GM19397 (cell line): ENCODE measurements around the gene LDLRAD2.
"Not testable (repeated sequence)": the region's sequence is repeated elsewhere in the genome, so short reads cannot be mapped to it uniquely, and the experiment has no call there.

Source experiments
- ATAC-seq: cut with Tn5 transposase; IDR thresholded peaks from one replicate; pipeline ENCODE4 v1.9.1; 2021; ENCODE audit warnings: mild to moderate bottlenecking, moderate library complexity; ENCODE audit not compliant: unreplicated experiment

Gene LDLRAD2

DNA sequence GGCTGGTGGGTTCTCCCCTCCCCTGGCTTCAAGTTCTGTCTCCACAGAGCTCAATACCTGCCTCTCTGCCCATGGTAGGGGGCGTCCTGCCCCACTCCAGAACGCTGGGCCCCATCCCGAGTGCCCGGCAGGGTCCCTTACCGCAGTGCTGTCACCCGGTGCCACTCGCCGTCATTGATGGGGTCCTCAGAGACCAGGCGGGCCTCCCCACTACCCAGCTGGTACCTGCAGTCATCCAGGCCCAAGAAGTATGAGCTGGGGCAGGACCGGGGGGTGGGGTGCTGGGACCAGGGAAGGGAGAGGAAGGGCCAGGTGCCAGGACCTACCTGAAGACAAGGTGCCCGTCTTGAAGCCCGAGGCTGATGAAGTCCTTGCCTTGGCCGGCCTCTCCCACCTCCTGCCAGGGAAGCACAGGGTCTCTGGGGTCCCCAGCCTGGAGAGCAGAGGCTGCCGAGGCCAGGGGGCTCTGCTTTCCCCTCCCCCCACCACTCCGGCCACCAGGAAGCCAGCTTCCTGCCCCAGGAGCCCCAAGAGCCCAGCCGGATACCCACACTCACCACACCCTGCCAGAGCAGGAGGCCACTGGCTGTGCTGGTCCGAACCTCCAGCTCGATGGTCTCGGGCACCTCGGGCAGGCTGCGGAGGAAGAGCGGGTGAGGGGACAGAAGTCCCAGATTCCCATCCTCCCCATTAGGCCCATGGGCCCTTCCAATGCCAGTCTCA is 12.1 kb downstream of the LDLRAD2 start:
- no peak for ATAC-seq

DNA sequence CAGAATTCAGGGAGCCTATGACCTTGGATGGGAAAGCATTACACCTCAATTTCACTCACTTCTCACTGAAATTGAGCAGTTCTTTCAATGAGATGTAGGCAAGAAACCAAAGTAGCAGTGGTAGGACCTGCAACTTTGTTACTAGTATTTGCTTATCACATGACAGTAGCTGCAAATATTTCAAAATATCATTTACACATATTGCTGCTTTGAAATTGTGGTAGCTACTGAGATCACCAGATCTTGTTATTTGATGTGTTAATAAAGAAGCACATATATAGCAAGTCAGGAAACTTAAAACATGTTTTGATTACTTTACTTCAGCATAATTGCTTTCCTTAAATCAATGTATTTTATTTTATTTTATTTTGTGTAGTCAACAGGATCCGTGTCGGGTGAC is 12.9 kb downstream of the LDLRAD2 start:
- ATAC-seq = no peak

DNA sequence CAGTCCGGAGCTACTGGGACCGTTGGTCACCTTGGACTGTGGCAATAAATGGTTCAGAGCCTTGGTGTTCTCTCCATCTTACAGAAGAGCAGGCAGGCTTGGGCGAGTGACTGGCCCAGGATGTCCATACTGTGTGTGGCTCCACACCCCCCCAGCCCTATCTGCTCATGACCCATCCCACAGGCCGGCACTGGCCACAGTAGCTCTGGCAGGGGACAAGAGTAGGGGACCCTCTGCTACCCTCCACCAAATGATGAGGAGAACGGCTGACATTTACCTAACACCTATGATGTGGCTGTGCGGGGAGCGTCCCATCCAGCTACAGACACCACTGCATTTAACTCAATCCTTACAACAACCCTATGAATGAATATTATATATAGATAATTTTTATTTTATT is 13.3 kb downstream of the LDLRAD2 start:
- ATAC-seq = no peak

DNA sequence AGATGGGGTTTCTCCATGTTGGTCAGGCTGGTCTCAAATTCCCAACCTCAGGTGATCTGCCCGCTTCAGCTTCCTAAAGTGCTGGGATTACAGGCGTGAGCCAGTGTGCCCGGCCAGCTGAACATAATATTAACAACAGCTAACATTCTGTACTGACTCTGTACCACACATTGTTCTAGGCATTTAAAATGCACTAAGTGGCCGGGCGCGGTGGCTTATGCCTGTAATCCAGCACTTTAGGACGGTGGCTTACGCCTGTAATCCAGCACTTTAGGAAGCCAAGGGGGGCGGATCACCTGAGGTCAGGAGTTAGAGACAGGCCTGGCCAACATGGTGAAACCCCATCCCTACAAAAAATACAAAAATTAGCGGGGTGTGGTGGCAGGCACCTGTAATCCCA is 14.6 kb downstream of the LDLRAD2 start:
- not testable (repeated sequence) for ATAC-seq

DNA sequence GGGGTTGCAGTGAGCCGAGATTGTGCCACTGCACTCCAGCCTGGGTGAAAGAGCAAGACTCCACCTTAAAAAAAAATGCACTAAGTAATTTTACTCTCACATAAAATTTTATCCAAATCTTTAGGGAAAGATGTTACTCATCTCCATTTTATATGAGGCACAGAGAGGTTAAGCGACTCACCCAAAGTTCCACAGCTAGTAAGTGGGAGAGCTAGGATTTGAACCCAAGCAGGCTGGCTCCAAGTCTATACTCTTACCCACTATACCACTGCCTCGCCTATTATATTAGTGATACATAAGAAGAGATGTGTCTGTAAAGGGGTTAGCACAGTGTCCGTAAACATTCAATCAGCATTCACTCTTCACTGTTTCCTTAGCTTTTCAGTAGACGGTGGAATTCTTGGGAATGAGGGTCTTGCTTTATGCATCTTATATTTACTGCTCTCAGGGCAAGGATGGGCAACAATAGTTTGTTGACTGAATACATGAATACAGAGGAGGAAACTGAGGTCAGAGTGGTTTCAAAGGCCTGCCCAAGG is 15.1 kb downstream of the LDLRAD2 start:
- no peak for ATAC-seq

DNA sequence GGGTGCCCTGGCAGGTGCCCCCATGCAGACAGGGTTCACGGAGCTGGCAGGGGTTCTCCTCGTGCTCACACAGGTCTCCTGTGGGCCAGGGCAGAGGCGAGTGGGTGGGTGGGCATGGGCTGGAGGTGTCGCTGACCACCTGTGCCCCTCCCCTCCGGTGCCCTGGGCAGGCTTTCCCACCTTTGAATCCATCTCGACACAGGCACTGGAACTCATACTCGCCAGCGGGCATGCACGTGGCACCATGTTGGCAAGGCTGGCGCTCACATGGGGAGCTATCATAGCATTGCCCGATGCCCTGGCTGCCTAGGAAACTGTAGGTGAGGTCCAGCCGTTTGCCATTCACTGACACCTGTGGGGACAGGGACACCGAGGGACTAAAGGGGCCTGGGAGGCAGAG is 16.0 kb downstream of the LDLRAD2 start:
- no peak for ATAC-seq

DNA sequence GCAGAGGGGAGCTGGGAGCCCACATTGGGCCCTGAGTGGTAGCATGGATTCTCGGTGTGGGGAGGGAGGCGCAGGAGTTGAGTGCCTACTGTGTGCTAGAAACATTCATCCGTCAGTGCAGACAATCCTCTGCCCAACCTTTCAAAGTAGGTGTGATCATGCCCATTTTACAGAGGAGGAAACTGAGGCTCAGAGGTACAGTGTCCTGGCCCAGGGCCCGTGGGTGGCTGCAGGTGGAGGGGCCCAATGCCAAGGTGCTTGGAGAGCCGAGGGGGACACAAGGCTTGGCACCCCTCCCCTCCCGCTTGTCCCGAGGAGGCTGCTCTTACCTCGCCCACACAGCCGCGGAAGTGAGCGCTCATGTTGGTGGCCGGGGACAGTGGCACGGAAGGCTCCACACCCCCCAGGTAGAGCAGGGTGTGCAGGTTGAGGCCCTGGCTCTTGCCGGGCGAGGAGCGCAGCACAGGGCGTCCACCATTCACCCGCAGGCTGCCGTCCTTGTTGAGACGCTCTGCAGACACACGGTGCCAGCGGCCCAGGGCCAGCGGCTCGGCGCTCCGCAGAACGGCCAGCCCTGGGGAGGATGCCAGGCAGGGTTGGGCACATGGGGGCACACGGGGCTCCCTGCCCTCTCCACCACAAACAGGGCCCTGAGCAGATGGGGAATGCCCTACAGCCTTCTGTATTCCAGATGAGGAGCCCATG is 16.6 kb downstream of the LDLRAD2 start:
- no peak for ATAC-seq

DNA sequence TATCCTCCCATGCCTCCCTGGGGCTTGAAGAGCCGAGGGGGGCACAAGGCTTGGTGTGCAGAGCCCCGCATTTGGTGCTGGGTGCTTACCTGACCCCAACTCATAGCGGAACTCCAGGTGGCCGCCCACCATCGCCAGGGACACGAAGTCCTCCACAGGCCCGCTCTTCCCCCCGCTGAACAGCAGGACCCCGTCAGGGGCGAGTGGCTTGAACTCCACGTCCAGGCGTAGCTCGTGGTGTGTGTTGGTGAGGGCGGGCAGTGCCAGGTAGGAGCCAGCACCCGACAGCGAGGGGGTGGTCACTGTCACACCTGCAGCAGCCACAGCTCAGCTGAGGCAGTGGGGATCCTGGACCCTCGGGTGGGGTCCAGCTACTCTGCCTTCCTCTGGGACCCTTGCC is 17.2 kb downstream of the LDLRAD2 start:
- ATAC-seq = no peak

DNA sequence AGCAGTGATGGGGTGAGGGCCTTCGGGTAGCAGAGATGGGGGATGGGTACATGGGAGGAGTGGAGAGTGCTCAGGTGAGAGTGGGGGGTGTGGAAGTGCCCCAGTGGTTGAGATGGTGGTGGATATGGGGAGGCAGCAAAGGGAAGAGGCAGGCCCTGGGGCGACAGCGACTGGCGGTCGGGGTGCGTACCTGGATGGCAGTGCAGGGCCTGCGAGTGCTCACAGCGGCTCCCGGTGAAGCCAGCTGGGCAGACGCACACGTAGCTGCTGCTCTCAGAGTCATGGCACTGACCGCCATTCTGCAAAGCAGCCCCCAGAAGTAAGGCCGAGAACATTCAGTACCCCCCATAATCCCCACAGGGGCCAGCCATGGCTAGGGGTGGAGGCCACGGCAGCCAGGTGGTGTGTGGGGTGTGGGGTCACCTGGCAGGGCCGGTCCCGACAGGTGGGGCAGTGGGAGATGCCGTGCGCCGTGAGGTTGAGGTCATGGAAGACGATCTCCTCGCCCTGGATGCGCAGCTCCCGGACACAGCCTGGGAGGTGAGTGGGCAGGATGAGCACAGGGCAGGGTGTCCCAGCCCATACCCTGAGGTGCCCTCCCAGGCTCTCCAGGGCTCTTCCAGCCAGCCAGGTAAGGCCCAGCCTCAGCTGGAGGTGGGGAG is 18.9 kb downstream of the LDLRAD2 start:
- ATAC-seq = no peak

DNA sequence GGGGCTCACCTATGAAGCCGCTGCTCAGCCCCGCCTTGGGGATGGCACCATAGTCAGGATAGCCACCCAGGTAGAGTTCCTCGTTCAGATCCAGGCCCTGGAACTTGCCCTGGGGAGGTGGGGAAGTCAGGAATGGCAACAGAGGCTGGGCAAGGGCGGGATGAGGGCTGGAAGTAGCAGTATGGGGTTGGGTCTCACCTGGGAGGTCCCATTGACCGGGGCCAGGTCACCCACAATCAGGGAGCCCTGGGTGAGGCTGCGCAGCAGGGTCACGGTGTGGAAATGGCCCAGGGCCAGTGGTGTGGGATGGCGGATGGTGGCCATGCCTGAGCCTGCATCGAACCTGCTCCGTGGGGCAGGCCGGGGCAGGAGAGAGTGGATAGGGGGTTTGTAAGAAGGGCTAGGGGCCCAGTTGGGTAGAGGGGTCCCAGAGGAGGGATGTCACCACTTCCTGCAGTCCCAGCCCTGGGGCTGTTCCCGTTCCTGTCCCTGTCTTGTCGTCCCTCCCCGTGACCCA is 19.4 kb downstream of the LDLRAD2 start:
- no peak for ATAC-seq

DNA sequence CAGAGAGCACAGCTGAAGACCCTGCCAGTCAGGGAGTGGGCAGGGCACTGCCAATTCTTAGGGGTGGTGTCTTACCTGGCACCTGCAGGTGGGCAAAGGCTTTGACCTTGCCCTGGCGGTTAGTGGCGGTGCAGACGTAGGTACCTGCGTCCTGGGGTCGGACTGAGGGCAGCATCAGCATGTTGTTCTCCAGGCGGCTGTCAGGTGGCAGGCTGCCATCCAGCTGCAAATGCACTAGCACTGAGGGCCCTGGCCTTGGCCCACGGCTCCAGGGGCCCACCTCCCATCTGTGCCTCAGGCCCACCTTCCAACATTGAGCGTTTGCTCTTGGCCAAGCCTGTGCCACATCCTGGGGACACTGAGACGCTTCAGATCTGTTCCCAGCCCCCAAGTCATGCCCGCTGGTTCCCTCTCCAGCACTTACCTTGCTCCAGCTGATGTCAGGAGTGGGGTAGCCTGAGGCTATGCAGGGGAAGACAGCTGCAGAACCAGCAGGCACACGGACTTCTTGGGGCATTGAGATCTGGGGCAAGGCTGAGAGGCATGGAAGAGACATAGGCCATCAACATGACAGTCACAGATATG is 21.4 kb downstream of the LDLRAD2 start:
- no peak for ATAC-seq

DNA sequence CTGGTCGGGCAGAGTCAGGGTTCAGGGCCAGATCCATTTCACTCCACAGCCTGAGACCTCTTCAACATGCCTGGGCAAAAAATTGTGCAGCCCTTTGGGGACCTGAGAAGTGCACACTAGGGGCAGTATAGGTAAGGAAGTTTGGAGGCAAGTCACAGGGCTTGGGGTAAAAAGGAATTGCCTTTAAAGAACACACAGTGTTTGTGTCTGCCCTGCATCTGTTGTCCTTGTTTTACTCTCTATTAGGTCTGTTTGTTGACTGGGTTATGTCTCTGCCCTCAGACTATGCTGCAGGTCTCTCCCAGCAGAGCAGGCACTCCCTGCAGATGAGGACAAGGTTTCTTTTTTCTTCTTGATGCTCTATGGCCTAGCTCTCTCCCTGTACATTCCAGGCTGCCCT is 22.0 kb downstream of the LDLRAD2 start:
- ATAC-seq = no peak

DNA sequence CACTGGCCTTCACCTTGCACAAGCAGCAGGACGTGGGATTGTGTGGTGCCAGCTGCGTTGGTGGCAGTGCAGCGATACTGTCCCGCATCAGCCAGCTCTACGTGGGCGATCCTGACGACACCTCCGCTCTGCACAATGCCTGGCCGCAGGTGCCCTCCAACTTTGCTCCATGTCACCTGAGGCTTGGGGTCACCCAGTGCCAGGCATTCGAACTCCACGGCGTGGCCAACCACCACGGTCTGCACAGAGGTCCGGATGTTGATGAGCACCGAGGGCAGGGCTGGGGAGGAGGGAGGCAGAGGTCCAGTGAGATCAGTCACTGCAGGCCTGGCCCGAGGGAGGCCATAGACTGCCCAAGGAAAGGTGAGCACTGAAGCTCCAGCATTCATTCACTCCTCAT is 22.6 kb downstream of the LDLRAD2 start:
- no peak for ATAC-seq

DNA sequence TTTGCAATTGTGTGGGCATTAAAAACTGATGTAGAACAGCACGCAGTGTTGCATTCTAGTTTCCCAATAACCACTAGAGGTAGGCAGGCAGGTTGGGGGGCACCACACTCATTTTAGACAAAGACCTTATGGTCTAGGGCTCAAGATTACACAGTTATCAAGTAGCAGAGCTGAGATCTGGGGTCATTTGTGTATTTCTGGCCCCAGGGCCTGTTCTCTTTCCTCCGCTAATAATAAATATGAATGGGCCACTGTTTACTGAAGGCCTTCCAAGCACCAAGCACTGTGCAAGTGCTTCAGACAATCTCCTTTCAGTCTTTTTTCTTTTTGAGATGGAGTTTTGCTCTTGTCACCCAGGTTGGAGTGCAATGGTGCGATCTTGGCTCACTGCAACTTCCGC is 23.9 kb downstream of the LDLRAD2 start:
- ATAC-seq = no peak

DNA sequence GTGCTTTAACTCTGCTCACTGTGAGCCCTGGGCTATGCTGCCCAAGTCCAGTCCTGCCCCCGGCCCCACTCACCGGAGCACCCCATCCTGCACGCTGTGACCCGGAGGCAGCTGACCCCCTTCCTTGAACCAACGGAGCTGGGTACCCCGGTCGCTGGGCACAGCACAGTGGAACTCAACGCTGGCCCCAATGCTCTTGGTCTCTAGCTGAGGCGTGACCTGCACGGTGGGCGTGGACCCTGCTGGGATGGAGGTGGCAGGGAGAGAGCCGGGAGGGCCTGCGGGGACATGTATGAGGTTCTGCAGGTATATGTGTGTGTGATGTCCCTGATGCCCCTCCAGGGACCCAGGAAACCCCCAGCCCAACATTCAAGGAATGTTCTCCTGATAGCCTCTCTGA is 24.7 kb downstream of the LDLRAD2 start:
- no peak for ATAC-seq

DNA sequence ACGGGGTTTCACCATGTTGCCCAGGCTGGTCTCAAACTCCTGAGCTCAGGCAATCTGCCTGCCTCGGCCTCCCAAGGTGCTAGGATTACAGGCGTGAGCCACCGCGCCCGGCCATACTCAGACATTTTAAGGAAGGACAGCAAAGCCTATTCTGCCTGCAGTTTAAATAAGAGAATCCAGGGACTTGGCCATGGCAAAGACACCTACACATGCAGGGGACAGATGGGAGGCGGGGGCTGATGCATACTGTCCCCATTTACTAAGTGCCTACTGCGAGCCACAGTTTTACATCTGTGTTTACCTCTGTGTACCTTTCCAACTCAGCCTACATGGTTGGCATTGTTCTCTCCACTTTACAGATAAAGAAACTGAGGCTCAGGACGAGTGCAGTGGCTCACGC is 25.4 kb downstream of the LDLRAD2 start:
- no peak for ATAC-seq

DNA sequence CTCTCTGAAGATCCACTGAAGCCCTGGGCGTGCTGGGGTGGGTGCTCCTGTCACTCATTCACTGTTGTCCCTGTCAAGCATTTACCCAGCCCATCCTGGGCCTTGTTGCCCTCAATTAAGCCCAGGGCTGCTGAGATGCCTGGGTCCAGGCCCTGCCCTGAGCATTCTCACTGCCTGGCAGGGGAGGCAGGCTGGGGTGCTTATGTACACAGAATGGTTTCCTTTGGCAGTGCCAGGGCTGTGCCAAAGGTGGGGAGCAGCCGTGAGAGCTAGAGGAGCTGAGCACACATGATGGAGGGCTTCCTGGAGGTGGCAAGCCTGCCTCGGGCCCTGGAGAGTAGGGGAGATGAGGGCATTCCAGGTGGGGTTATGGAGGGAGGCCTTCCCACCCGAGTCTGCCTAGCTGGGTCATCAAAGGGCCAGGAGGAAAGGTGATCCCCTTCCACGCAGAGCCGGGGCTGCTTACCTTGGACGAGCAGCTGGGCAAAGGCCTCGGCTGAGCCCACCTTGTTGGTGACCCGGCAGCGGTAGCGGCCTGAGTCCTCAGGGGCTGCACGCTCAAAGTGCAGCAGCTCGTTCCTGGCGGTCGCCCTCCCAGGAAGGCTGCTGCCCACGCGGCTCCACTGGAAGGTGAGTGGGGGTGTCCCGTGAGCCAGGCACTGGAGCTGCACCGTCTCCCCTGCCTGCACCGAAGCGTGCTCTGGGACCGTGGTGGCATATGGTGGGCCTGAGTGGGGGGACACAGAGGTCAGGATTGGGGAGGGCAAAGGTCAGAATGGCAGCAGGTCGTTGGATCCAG is 26.5 kb downstream of the LDLRAD2 start:
- no peak for ATAC-seq

DNA sequence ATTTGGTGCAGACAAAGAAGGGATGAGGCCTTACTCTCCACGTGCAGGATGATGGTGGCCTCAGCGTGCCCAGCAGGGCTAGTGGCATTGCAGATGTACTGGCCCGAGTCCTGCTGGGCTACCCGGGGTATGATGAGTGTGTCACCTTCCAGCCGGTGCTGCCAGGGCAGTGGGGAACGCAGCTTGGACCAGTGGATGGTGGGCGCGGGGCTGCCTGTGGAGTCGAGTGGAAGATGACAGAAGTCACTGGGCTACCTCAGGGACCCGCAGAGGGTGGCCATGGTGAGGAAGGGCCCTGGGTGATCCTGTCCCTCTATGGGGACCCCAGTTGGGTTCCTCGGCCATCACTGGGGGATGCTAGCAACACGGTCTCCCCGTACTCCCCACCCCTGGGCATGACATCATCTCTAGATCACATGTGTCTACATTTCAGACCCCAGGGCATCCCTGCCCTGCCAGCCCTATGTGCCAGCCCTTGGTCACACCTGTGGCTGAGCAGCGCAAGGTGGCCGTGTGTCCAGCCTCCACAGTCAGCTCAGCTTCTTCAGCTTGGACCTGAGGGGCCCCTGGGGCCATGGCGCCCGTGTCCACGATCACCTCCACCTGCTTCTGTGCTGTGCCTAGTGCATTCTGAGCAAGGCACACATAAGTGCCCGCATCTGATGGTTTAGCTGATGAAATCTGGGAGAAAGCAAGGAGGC is 27.4 kb downstream of the LDLRAD2 start:
- ATAC-seq = no peak

DNA sequence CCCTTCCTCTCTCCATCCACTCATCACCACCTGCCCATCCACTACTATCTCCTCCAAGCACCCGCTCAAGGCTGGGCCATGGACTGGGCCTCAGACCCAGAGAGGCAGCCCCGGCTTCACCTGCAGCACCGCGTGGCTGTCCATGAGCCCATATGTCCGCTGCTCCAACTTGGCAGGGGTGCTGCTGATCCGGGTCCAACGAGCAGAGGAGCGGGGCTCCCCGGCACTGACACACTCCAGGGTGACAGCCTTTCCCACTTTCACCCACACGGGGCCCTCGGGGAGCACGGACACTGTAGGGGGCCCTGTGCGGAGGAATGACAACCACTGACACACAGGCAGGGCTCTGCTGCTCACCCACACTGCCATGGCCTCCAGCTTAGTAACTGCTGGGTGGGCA is 28.9 kb downstream of the LDLRAD2 start:
- ATAC-seq = no peak
